WTC11 (cell line): ENCODE measurements around the gene OPN4. TPM values are rescaled to one million over a fixed set of nuclear protein-coding genes. Genes with fewer than 3 reads are reported as not detected.
A peak's percentile ranks its signal among the peaks of the same experiment; 100 is the strongest.

ENCODE experiments used
- ESRRA ChIP-seq: sonication (generic); formaldehyde crosslinking; IDR thresholded peaks from 2 replicates; pipeline ENCODE4 v1.8.1; 2022; ENCODE audit warnings: mild to moderate bottlenecking, missing genetic modification reagents, borderline replicate concordance
- FOXK1 ChIP-seq: sonication (generic); formaldehyde crosslinking; IDR thresholded peaks from 2 replicates; pipeline ENCODE4 v1.8.0; 2022; ENCODE audit warnings: mild to moderate bottlenecking, moderate library complexity, missing genetic modification reagents
- FOXP1 ChIP-seq: sonication (generic); formaldehyde crosslinking; IDR thresholded peaks from 2 replicates; pipeline ENCODE4 v1.8.0; 2022; ENCODE audit warnings: missing genetic modification reagents, mild to moderate bottlenecking, moderate library complexity, borderline replicate concordance
- GABPB1 ChIP-seq: sonication (generic); formaldehyde crosslinking; IDR thresholded peaks from 2 replicates; pipeline ENCODE4 v1.8.1; 2023; ENCODE audit warnings: mild to moderate bottlenecking, missing genetic modification reagents
- JUN ChIP-seq: sonication (generic); formaldehyde crosslinking; IDR thresholded peaks from 2 replicates; pipeline ENCODE4 v1.8.0; 2023; ENCODE audit warnings: mild to moderate bottlenecking, missing genetic modification reagents
- MXD4 ChIP-seq: fragments of 250-450 bp; sonication (Bioruptor Pico); IDR thresholded peaks from 2 replicates; pipeline ENCODE4 v1.8.0; 2021; ENCODE audit warnings: mild to moderate bottlenecking, moderate library complexity, borderline replicate concordance
- NFATC4 ChIP-seq: fragments of 250-450 bp; sonication (Bioruptor Pico); IDR thresholded peaks from 2 replicates; pipeline ENCODE4 v1.9.0; 2021; ENCODE audit warnings: mild to moderate bottlenecking
- NFYB ChIP-seq: sonication (generic); formaldehyde crosslinking; conservative IDR thresholded peaks from 2 replicates; pipeline ENCODE4 v1.8.0; 2022; ENCODE audit warnings: low read depth, missing genetic modification reagents
- NR3C1 ChIP-seq: sonication (generic); formaldehyde crosslinking; conservative IDR thresholded peaks from 2 replicates; pipeline ENCODE4 v1.8.1; 2023; ENCODE audit warnings: low read depth, mild to moderate bottlenecking, missing genetic modification reagents
- OVOL2 ChIP-seq: fragments of 250-450 bp; sonication (Bioruptor Pico); IDR thresholded peaks from 2 replicates; pipeline ENCODE4 v1.9.0; 2021; ENCODE audit warnings: mild to moderate bottlenecking, borderline replicate concordance
- PRRX2 ChIP-seq: fragments of 250-450 bp; sonication (Bioruptor Pico); IDR thresholded peaks from 2 replicates; pipeline ENCODE4 v1.8.0; 2021; ENCODE audit warnings: mild to moderate bottlenecking
- RORB ChIP-seq: fragments of 250-450 bp; sonication (Bioruptor Pico); IDR thresholded peaks from 2 replicates; pipeline ENCODE4 v1.9.0; 2021; ENCODE audit warnings: mild to moderate bottlenecking
- SMAD3 ChIP-seq: sonication (generic); formaldehyde crosslinking; IDR thresholded peaks from 2 replicates; pipeline ENCODE4 v1.8.0; 2022; ENCODE audit warnings: missing genetic modification reagents, mild to moderate bottlenecking, borderline replicate concordance
- ZBTB21 ChIP-seq: sonication (generic); formaldehyde crosslinking; IDR thresholded peaks from 2 replicates; pipeline ENCODE4 v1.8.1; 2023; ENCODE audit warnings: mild to moderate bottlenecking, missing genetic modification reagents, borderline replicate concordance
- ZNF138 ChIP-seq: sonication (generic); formaldehyde crosslinking; conservative IDR thresholded peaks from 2 replicates; pipeline ENCODE4 v1.8.1; 2022; ENCODE audit warnings: mild to moderate bottlenecking, moderate library complexity, missing genetic modification reagents
- ZNF423 ChIP-seq: fragments of 250-450 bp; sonication (Bioruptor Pico); IDR thresholded peaks from 2 replicates; pipeline ENCODE4 v2.1.2; 2022; ENCODE audit warnings: mild to moderate bottlenecking, moderate library complexity
- total RNA-seq: library from RNA; stranded (reverse); gene quantifications from 3 replicates; pipeline ENCODE4 v1.2.3, GENCODE V29; 2021
- TF ChIP-seq, protein P1 (sequence below): fragments of 250-450 bp; sonication (Bioruptor Pico); IDR thresholded peaks from 2 replicates; pipeline ENCODE4 v1.8.0; 2021; ENCODE audit warnings: mild to moderate bottlenecking
- TF ChIP-seq, protein P2 (sequence below): sonication (generic); formaldehyde crosslinking; IDR thresholded peaks from 2 replicates; pipeline ENCODE4 v1.8.0; 2022; ENCODE audit warnings: mild to moderate bottlenecking, missing genetic modification reagents
- TF ChIP-seq, protein P3 (sequence below): fragments of 250-450 bp; sonication (Bioruptor Pico); IDR thresholded peaks from 2 replicates; pipeline ENCODE4 v1.9.0; 2021; ENCODE audit warnings: mild to moderate bottlenecking
- TF ChIP-seq, protein P4 (sequence below): fragments of 250-450 bp; sonication (Bioruptor Pico); IDR thresholded peaks from 2 replicates; pipeline ENCODE4 v1.9.0; 2021; ENCODE audit warnings: mild to moderate bottlenecking, borderline replicate concordance
- TF ChIP-seq, protein P5 (sequence below): sonication (generic); formaldehyde crosslinking; IDR thresholded peaks from 2 replicates; pipeline ENCODE4 v1.8.1; 2022; ENCODE audit warnings: low read depth, missing genetic modification reagents, borderline replicate concordance
- TF ChIP-seq, protein P6 (sequence below): fragments of 250-450 bp; sonication (Bioruptor Pico); IDR thresholded peaks from 2 replicates; pipeline ENCODE4 v1.9.0; 2021; ENCODE audit warnings: moderate library complexity, mild to moderate bottlenecking, inconsistent platforms, borderline replicate concordance
- TF ChIP-seq, protein P7 (sequence below): sonication (generic); formaldehyde crosslinking; IDR thresholded peaks from 2 replicates; pipeline ENCODE4 v1.8.1; 2022; ENCODE audit warnings: mild to moderate bottlenecking, moderate library complexity, missing genetic modification reagents
- TF ChIP-seq, protein P8 (sequence below): sonication (generic); formaldehyde crosslinking; IDR thresholded peaks from 2 replicates; pipeline ENCODE4 v1.8.1; 2022; ENCODE audit warnings: mild to moderate bottlenecking, missing genetic modification reagents, moderate library complexity, borderline replicate concordance

Gene OPN4
- total RNA-seq, 1 experiment from 2014 or later: not detected

DNA sequence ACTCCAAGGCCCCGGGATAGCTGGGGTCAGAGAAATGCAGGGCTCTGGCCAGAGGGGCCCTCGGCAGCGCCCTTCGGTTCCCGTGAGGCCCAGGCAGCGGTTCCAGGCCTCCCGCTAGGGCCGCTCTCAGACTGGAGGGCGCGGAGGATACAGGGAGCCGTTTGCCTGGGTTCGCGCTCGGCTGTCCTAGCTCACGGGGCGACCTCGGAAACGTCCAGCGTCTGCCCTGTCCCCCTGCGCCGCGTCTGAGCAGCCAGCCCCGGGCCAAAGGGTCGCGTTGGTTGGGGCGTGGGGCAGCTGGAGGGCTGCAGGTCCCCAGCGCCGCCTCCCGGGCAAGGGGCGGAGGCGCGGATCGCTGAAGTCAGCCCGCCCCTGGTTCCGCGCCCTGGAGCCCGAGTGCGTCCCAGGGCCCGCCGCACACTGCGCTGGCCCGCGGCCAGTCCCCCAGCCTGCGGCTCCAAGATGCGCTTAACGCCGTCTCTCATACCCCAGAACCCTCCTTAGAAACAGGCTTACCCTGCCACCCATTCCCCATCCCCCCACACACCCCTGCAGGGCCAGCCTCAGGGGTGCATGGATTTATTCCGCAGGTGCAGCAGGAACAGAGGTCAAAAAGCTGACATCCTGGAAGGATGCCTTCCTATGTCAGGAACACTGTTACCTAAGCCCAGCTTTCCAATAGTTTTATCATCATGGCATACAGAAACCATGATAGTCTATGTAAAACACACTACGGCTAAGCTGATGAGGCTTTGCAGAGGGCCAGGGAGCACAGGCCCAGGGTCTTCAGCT is 22.1 kb upstream of the OPN4 start (continued):
- TF ChIP-seq NR3C1 (CRISPR knock-in tag) (no peak), MXD4 (CRISPR knock-in tag) (no peak), ZNF423 (CRISPR knock-in tag) (no peak), JUN (no peak), ZNF138 (CRISPR knock-in tag) (0 out of 2 replicates have a peak, but pooled peaks have one; percentile 41), GABPB1 (no peak), ZBTB21 (peak; percentile 64; the same call in 1 of the 2 replicates), NFYB (CRISPR knock-in tag) (no peak), OVOL2 (CRISPR knock-in tag) (no peak), SMAD3 (CRISPR knock-in tag) (no peak), NFATC4 (CRISPR knock-in tag) (no peak), FOXP1 (CRISPR knock-in tag) (peak; percentile 75), FOXK1 (CRISPR knock-in tag) (0 out of 2 replicates have a peak, but pooled peaks have one; percentile 32), RORB (CRISPR knock-in tag) (no peak), ESRRA (CRISPR knock-in tag) (no peak), PRRX2 (CRISPR knock-in tag) (no peak)
- TF ChIP-seq, protein P1, sequence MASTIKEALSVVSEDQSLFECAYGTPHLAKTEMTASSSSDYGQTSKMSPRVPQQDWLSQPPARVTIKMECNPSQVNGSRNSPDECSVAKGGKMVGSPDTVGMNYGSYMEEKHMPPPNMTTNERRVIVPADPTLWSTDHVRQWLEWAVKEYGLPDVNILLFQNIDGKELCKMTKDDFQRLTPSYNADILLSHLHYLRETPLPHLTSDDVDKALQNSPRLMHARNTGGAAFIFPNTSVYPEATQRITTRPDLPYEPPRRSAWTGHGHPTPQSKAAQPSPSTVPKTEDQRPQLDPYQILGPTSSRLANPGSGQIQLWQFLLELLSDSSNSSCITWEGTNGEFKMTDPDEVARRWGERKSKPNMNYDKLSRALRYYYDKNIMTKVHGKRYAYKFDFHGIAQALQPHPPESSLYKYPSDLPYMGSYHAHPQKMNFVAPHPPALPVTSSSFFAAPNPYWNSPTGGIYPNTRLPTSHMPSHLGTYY (CRISPR knock-in tag): no peak
- TF ChIP-seq, protein P2, sequence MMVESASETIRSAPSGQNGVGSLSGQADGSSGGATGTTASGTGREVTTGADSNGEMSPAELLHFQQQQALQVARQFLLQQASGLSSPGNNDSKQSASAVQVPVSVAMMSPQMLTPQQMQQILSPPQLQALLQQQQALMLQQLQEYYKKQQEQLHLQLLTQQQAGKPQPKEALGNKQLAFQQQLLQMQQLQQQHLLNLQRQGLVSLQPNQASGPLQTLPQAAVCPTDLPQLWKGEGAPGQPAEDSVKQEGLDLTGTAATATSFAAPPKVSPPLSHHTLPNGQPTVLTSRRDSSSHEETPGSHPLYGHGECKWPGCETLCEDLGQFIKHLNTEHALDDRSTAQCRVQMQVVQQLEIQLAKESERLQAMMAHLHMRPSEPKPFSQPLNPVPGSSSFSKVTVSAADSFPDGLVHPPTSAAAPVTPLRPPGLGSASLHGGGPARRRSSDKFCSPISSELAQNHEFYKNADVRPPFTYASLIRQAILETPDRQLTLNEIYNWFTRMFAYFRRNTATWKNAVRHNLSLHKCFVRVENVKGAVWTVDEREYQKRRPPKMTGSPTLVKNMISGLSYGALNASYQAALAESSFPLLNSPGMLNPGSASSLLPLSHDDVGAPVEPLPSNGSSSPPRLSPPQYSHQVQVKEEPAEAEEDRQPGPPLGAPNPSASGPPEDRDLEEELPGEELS (CRISPR knock-in tag): no peak
- TF ChIP-seq, protein P3, sequence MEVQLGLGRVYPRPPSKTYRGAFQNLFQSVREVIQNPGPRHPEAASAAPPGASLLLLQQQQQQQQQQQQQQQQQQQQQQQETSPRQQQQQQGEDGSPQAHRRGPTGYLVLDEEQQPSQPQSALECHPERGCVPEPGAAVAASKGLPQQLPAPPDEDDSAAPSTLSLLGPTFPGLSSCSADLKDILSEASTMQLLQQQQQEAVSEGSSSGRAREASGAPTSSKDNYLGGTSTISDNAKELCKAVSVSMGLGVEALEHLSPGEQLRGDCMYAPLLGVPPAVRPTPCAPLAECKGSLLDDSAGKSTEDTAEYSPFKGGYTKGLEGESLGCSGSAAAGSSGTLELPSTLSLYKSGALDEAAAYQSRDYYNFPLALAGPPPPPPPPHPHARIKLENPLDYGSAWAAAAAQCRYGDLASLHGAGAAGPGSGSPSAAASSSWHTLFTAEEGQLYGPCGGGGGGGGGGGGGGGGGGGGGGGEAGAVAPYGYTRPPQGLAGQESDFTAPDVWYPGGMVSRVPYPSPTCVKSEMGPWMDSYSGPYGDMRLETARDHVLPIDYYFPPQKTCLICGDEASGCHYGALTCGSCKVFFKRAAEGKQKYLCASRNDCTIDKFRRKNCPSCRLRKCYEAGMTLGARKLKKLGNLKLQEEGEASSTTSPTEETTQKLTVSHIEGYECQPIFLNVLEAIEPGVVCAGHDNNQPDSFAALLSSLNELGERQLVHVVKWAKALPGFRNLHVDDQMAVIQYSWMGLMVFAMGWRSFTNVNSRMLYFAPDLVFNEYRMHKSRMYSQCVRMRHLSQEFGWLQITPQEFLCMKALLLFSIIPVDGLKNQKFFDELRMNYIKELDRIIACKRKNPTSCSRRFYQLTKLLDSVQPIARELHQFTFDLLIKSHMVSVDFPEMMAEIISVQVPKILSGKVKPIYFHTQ: no peak
- TF ChIP-seq, protein P4, sequence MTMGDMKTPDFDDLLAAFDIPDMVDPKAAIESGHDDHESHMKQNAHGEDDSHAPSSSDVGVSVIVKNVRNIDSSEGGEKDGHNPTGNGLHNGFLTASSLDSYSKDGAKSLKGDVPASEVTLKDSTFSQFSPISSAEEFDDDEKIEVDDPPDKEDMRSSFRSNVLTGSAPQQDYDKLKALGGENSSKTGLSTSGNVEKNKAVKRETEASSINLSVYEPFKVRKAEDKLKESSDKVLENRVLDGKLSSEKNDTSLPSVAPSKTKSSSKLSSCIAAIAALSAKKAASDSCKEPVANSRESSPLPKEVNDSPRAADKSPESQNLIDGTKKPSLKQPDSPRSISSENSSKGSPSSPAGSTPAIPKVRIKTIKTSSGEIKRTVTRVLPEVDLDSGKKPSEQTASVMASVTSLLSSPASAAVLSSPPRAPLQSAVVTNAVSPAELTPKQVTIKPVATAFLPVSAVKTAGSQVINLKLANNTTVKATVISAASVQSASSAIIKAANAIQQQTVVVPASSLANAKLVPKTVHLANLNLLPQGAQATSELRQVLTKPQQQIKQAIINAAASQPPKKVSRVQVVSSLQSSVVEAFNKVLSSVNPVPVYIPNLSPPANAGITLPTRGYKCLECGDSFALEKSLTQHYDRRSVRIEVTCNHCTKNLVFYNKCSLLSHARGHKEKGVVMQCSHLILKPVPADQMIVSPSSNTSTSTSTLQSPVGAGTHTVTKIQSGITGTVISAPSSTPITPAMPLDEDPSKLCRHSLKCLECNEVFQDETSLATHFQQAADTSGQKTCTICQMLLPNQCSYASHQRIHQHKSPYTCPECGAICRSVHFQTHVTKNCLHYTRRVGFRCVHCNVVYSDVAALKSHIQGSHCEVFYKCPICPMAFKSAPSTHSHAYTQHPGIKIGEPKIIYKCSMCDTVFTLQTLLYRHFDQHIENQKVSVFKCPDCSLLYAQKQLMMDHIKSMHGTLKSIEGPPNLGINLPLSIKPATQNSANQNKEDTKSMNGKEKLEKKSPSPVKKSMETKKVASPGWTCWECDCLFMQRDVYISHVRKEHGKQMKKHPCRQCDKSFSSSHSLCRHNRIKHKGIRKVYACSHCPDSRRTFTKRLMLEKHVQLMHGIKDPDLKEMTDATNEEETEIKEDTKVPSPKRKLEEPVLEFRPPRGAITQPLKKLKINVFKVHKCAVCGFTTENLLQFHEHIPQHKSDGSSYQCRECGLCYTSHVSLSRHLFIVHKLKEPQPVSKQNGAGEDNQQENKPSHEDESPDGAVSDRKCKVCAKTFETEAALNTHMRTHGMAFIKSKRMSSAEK: no peak
- TF ChIP-seq, protein P5, sequence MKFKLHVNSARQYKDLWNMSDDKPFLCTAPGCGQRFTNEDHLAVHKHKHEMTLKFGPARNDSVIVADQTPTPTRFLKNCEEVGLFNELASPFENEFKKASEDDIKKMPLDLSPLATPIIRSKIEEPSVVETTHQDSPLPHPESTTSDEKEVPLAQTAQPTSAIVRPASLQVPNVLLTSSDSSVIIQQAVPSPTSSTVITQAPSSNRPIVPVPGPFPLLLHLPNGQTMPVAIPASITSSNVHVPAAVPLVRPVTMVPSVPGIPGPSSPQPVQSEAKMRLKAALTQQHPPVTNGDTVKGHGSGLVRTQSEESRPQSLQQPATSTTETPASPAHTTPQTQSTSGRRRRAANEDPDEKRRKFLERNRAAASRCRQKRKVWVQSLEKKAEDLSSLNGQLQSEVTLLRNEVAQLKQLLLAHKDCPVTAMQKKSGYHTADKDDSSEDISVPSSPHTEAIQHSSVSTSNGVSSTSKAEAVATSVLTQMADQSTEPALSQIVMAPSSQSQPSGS (CRISPR knock-in tag): no peak
- TF ChIP-seq, protein P6, sequence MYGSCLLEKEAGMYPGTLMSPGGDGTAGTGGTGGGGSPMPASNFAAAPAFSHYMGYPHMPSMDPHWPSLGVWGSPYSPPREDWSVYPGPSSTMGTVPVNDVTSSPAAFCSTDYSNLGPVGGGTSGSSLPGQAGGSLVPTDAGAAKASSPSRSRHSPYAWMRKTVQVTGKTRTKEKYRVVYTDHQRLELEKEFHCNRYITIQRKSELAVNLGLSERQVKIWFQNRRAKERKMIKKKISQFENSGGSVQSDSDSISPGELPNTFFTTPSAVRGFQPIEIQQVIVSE (CRISPR knock-in tag): no peak
- TF ChIP-seq, protein P7, sequence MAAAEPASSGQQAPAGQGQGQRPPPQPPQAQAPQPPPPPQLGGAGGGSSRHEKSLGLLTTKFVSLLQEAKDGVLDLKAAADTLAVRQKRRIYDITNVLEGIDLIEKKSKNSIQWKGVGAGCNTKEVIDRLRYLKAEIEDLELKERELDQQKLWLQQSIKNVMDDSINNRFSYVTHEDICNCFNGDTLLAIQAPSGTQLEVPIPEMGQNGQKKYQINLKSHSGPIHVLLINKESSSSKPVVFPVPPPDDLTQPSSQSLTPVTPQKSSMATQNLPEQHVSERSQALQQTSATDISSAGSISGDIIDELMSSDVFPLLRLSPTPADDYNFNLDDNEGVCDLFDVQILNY (CRISPR knock-in tag): no peak
- TF ChIP-seq, protein P8, sequence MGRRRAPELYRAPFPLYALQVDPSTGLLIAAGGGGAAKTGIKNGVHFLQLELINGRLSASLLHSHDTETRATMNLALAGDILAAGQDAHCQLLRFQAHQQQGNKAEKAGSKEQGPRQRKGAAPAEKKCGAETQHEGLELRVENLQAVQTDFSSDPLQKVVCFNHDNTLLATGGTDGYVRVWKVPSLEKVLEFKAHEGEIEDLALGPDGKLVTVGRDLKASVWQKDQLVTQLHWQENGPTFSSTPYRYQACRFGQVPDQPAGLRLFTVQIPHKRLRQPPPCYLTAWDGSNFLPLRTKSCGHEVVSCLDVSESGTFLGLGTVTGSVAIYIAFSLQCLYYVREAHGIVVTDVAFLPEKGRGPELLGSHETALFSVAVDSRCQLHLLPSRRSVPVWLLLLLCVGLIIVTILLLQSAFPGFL (CRISPR knock-in tag): no peak
